H1 (cell line): ENCODE measurements around the gene SPOUT1.

ENCODE experiments used
- CHD2 ChIP-seq: IDR thresholded peaks from 2 replicates; pipeline ENCODE4 v1.6.1; 2012; ENCODE audit warnings: low read length, improper control_type of control experiment
- SP1 ChIP-seq: IDR thresholded peaks from 2 replicates; pipeline ENCODE4 v1.6.1; 2011; ENCODE audit warnings: low read depth, low read length
- TF ChIP-seq, protein P1 (sequence below), 3 experiments: IDR thresholded peaks; 1 replicate in 2 of 3; 2 replicates in 1 of 3; pipeline versions ENCODE4 v1.5.1 to v1.6.1; 2011; ENCODE audit warnings: low read length in 3 of 3, mild to moderate bottlenecking in 3 of 3, inconsistent platforms in 2 of 3, low read depth in 1 of 3, moderate library complexity in 1 of 3; ENCODE audit not compliant: insufficient read depth in 1 of 3; ENCODE audit errors: control extremely low read depth in 1 of 3
- TF ChIP-seq, protein P2 (sequence below): IDR thresholded peaks from 2 replicates; pipeline ENCODE4 v1.6.1; 2011; ENCODE audit warnings: low read depth, mild to moderate bottlenecking, low read length; ENCODE audit not compliant: insufficient read depth

DNA sequence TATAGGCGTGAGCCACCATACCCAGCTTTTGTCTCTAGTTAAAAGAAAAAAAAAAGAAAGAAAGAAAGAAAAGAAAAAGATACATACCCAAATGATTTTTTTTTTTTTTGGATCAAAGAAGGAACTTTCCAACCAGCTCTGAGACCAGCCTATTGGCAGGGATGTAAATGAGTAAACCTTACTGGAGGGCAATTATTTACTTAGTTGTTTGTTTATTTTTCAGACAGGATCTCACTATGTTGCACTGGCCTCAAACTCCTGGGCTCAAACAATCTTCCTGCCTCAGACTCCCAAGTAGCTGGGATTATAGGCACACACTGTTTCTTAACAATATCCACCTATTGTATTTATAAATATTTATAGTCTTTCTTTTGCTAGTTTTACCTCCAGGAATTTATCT is 10.9 kb upstream of the SPOUT1 start:
- TF ChIP-seq, protein P1, sequence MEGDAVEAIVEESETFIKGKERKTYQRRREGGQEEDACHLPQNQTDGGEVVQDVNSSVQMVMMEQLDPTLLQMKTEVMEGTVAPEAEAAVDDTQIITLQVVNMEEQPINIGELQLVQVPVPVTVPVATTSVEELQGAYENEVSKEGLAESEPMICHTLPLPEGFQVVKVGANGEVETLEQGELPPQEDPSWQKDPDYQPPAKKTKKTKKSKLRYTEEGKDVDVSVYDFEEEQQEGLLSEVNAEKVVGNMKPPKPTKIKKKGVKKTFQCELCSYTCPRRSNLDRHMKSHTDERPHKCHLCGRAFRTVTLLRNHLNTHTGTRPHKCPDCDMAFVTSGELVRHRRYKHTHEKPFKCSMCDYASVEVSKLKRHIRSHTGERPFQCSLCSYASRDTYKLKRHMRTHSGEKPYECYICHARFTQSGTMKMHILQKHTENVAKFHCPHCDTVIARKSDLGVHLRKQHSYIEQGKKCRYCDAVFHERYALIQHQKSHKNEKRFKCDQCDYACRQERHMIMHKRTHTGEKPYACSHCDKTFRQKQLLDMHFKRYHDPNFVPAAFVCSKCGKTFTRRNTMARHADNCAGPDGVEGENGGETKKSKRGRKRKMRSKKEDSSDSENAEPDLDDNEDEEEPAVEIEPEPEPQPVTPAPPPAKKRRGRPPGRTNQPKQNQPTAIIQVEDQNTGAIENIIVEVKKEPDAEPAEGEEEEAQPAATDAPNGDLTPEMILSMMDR (IDR thresholded peaks at IDR 0.05; ENCODE audit: control extremely low read depth in 1 of 3, insufficient read depth in 1 of 3, low read depth in 1 of 3, low read length in 3 of 3), result no peak
- TF ChIP-seq SP1 (no peak), CHD2 (no peak)
- TF ChIP-seq, protein P2, sequence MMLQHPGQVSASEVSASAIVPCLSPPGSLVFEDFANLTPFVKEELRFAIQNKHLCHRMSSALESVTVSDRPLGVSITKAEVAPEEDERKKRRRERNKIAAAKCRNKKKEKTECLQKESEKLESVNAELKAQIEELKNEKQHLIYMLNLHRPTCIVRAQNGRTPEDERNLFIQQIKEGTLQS, result no peak
